ELR (cell line): ENCODE measurements around the gene UCHL3.
"Not testable (repeated sequence)": the region's sequence is repeated elsewhere in the genome, so short reads cannot be mapped to it uniquely, and the experiment has no call there.

Experiments used
- DNase-seq: peaks from one replicate; pipeline ENCODE4 v3.0.0-alpha.2; 2015; ENCODE audit warnings: low read depth

The UCHL3 gene

GRCh38 chr13:75549262-75550158, at the start of gene UCHL3:
Gene UCHL3 (plus strand): TSS chr13:75549791. CDS start chr13:75549821, 30 bp downstream.
- peak; percentile 97 for DNase-seq

GRCh38 chr13:75505327-75505726, 44.3 kb upstream of the UCHL3 start:
- no peak for DNase-seq

DNA sequence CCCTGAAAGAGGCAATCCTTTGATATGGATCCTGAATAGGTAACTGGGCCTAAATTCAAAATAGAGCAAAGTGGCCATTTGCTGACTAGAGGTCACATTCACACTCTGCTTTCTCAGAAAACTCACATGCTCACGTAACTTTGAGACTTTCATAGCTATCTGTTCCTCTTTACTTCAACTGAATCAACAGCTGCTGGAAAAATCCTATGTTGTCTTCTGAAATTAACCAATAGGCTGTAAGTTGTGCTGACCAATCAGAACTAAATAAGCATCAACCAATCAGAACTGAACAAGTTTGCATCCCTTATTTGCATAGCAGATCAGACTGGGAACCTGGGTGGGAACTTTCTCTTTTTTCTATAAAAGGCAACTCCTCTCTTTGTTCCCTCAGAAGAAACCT, 43.6 kb upstream of the UCHL3 start:
- no peak for DNase-seq

DNA sequence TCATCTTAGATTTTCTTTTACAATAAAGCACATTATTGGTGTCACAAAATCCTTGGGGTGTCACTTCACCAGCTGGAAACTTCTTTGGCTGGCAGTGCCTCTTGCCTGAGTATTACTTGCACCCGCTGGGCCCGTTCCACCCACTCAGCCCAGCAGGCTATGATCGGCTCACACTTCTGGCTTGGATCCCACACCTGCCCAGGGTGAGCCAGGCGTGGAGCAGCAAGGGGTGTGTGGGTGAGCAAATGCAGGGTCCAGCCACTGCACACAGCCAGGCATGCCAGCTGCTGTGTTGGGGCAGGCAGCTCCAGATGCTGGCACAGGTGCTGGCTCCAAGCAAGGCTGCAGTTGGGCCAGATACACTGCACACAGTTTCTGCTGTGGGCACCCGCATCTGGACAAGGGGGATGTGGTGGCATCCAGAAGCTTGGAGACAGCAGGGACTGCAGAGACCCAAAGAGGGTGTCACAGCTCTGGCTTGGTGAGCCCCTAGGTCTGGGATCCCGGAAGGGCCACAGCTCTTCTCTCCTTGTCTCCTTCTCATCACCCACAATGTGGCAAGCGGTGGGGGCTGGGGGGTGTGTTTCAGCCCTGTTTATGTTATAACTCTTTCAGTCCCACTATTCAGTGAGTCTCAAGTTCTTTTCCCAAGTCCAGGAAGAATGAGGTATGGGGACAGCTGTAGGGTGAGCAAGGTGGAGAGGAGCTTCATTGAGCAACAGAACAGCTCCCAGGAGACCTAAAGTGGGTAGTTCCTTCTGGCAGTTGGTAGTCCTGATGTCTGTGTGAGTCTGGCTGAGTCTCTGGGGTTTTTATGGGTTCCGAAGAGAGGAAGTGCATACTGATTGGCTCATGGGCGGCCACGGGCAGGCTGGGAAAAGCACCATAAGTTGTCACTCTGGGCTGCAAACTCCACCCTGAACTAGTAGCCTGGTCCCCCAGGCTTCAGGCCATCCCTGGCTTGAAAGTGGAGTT, 42.3 kb upstream of the UCHL3 start:
- no peak for DNase-seq

GRCh38 chr13:75508002-75508548, 41.5 kb upstream of the UCHL3 start:
- DNase-seq = no peak

- no peak for DNase-seq
Measured at GRCh38 chr13:75511051-75511625, 38.5 kb upstream of the UCHL3 start.

- no peak for DNase-seq
Measured at GRCh38 chr13:75512253-75512652, 37.3 kb upstream of the UCHL3 start.

DNA sequence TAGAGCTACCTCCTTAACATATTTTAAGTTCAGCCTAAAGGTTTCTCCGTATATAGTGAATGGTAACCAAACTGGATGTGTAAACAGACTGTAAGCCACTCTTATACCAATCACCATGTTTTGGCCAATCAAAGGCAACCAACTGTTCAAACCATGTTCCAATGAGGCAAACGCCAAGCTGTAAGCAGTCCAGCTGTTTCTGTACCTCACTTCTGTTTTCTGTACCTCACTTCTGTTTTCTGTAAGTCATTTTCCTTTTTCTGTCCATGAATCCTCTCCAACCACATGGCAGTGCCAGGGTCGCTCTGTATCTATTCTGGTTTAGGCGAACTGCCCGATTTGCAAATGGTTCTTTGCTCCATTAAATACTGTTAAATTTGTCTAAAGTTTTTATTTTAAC, 36.3 kb upstream of the UCHL3 start:
- no peak for DNase-seq

GRCh38 chr13:75514080-75514995, 35.3 kb upstream of the UCHL3 start:
- DNase-seq = peak; percentile 39

DNA sequence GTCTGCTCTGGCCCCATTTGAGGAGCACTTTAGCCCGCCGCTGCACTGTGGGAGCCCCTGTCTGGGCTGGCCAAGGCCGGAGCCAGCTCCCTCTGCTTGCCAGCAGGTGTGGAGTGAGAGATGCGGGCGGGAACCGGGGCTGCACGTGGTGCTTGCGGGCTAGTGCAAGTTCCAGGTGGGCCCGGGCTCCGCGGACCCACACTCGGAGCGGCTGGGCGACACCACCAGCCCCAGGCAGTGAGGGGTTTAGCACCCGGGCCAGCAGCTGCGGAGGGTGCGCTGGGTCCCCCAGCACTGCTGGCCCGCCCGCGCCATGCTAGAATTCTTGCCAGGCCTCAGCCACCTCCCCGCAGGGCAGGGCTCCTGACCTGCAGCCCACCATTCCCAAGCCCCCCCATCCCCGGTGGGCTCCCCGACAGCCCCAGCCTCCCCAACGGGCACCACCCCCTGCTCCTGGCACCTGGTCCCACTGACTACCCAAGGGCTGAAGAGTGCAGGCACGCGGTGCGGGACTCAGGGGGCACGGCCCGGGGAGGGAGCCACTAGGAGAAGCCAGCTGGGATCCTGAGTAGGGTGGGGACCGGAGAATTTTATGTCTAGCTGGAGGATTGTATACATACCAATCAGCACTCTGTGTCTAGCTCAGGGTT, 31.0 kb upstream of the UCHL3 start:
- DNase-seq = no peak

DNA sequence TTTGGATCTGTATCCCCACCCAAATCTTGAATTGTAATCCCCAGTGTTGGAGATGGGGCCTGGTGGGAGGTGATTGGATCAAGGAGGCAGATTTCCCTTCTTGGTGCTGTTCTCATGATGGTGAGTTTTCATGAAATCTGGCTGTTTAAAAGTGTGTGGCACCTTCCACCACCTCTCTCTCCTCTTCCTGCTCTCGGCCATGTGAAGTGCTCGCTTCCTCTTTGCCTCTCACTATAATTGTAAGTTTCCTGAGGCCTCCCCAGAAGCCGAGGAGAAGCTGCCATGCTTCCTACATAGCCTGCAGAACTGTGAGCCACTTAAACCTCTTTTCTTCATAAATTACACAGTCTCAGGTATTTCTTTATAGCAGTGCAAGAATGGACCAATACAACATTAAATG, 27.6 kb upstream of the UCHL3 start:
- no peak for DNase-seq

GRCh38 chr13:75530549-75530961, 19.0 kb upstream of the UCHL3 start:
- DNase-seq = no peak

DNA sequence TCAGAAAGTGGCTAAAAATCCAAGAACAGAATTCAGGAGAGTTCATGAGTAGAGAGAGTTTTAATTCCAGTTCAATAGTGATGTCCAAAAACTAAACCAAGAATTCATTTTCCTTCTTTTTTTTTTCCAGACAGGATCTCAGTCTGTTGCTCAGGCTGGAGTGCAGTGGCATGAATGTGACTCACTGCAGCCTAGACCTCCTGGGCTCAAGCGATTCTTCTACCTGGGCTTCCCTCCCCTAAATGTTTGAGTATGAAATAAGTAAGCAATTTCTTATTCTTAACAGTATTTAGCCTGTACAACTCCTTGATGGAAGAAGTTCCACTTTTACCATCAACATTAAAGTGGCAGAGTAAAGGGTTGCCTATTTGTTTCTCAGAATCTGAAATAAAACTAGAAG, 15.7 kb upstream of the UCHL3 start:
- no peak for DNase-seq

DNA sequence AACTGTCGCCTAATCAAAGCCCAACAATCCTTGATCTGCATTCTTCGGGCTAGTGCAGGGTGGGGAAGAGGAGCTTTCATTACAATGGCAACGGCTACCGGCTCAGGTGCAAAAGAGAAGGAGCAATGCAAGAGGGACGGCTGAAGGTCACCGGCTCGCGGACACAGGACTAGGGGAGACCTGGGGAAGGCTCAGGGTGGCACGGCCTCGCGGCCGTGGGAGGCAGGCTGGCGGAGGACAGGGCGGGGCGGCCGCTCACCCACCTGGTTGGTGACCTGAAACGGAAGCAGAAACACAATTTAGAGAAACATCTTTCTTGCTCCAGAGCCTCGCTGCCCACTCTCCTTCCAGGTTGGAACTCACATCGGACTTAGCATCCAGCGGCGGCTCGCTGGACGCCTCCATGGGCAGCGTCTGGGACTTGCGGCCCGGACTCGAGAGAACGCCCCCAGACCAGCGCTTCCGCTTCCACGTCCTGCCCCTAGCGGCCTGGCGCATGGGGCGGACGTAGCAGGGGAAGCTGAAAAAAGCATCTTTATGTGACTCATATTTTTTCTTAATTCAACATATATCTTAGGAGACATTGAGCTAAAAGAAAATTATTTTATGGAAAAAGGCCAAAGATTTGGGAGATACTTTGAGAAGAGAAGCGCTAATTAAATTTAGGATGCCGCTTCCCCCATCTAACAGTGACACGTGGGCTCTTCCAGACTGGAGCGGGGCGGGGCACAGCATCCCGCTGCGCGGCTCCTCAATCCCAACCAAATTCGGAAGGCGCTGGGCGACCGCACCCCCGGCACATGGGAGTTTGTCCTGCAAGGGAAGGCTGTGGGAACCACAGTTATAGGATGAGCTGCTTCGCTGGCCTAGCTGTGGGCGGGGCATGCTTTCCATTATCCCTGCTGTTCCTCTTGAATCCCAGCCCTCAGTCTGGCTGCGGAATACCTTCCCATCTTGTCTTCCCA, 11.9 kb upstream of the UCHL3 start, which contains the start of gene COMMD6:
Gene COMMD6 (minus strand): TSS at position 441 of the 965 bp plus-strand sequence. CDS start 36 bp downstream, at position 405.
- peak; percentile 94 for DNase-seq

DNA sequence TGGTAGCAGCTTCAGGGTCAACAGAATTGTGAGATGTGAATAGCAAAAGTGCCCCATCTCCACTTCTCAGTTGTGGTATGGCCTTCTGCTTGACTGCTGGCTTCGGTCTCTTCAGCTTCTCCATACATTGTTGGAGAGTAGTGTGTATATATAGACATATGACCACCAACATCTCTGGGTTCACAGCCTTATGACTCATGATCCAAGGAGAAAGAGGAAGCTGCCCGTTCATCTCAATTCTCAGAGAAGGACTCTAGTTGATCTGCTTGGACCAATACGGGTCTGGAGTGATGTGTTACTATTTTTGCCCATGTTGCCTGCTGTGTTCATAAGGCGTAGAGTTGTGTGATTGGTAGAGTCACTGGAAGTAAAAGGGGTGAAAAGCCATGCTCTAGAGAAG, 8.3 kb upstream of the UCHL3 start:
- DNase-seq = peak; percentile 43

DNA sequence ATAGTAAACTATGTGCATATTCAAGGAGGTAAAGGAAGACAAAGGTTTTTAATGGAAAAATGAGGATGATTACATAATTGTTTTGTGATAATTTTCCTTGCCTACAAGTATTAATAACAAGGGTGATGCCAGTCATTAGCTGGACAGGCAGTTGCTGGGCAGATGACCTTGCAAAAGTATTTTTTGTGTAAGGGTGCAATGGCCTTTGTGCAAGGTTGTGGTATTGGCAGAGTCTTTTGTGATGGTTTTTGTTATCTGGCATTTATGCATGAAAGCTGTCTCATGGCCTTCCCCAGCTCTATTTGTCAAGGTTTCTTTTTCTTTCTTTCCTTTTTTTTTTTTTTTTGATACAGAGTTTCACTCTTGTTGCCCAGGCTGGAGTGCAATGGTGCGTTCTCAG, 7.6 kb upstream of the UCHL3 start:
- DNase-seq = no peak

DNA sequence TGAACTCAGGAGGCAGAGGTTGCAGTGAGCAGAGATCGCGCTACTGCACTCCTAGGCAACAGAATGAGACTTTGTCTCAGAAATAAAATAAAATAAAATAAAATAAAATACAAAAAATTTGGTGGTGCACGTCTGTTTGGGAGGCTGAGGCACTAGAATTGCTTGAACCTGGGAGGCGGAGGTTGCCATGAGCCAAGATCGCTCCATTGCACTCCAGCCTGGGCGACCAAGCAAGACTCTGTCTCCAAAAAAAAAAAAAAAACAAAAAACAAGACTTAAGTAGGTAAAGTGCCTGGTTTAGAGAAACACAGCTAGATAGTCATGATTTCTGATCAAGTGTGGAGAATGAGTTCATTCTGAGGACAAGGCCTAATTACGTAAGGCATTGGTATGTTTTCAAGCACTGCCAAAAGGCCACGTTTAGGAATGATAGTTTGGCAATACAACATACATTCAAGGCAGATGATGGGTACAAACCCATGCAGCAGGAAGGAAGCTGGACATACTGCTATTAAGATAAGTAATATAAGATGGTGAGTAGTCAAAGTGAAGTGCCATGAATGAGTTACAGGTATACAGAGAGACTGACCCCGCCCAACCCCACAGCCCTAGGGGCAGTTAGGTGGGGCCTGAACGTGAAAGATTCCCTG, 4.8 kb upstream of the UCHL3 start:
- peak; percentile 20 for DNase-seq

- not testable (repeated sequence) for DNase-seq
Measured at GRCh38 chr13:75545386-75545785, 4.2 kb upstream of the UCHL3 start.

GRCh38 chr13:75547917-75548316, 1.7 kb upstream of the UCHL3 start:
- DNase-seq = no peak
